NCI-H510A (cell line): ENCODE data around the gene SERPINB1.
"Not testable (repeated sequence)": the region's sequence is repeated elsewhere in the genome, so short reads cannot be mapped to it uniquely, and the experiment has no call there.

Experiments
- DNase-seq: peaks from one replicate; lab custom pipeline; 2025; lab: John Stamatoyannopoulos, UW

Gene SERPINB1

DNA sequence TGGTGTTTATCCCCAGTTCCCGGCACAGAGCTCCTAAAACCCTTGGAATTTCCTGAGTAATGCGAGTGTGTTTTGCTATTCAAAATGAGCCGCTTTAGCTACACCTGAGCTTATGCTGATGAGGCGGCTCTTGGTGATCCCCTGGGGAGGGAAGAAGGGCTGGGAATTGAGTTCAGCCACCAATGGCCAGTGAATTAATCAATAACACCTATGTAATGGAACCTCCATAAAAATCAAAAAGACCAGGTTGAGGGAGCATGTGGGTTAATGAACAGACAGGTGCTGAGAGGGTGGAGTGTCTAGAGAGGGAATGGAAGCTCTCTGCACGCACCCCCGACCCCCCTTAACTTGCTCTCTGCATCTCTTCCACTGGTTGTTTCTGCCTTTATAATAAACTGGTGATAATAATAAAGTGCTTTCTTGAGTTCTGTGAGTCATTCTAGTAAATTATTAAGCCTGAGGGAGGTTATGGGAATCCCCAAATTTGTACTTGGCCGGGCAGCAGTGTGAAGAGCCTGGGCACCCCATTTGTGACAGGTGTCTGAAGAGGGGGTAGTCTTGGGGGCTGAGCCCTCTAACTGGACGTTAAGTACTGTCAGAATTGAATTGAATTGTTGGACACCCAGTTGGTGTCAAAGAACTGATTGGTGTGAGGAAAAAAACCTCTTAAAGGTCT, 24.6 kb upstream of the SERPINB1 start:
- DNase-seq: no peak

DNA sequence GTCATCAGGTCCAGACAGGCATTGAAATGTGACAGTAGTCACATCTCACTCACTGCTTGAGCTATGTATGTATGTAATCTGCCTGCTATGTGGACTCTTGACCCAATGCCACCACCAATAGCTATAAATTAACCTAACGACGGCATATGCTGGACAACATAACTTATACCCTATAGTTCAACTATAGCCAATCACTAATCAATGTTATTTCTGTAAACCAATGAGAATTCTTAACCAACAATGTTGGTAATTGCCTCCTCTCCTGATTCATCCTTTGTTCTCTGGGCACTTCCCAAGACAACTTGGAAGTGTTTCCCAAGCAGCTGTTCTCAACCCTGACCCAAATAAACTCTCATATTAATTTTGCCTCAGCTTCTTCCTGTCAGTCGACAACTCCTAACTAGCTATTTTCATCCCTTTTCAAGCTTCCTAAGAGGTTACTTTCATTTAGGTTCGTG, 24.1 kb upstream of the SERPINB1 start:
- DNase-seq: no peak

DNA sequence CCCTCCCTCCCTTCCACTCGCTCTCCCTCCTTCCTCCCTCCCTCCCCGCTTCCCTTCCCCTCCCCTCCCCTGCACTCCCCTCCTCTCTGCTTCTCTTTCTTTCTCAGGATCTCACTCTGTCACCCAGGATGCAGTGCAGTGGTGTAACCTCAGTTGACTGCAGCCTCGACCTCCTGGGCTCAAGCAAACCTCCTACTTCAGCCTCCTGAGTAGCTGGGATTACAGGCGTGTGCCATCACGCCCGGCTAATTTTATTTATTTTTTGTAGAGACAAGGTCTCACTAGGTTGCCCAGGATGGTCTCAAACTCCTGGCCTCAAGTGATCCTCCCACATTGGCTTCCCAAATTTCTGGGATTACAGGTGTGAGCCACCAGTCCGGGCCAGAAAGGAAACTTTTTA, 23.6 kb upstream of the SERPINB1 start:
- no peak for DNase-seq

DNA sequence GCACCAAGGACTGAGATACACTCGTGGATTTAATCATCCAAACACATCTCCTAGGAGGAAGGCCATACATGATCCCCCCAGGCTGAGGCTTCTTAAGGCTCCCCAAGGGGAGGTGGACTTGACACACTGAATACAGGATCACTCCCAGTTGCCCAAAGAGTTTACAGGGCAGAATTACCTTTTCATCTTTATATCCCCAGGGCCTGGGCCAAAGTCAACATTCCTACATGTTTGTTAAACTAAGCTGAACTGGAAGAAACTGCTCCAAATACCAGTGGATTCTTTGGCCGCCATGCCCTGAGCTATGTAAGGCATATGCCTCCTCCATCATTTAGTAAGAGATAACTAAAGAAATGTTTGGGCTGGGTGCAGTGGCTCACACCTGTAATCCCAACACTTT, 22.2 kb upstream of the SERPINB1 start:
- no peak for DNase-seq

DNA sequence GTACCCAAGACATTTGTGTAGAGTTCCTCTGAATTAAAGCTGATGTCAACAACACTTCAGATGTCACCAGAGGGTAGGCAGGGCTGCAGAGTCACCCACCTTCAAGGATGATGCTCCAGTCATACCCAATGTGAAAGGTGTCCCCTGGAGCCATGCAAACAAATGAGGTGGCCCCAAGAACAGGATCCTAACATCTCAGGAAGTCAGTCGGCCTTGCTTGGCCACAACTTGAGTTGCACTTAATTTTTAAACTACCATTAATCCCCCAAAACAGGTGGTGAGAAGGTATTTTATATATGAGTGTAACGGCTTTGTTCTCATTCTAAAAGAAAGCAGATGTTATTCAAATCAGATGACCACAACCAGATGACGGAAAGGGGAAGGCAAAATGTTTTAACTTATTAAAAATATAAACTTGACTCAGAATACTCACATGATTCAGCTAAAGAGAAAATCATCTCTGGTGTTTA, 21.1 kb upstream of the SERPINB1 start:
- no peak for DNase-seq

DNA sequence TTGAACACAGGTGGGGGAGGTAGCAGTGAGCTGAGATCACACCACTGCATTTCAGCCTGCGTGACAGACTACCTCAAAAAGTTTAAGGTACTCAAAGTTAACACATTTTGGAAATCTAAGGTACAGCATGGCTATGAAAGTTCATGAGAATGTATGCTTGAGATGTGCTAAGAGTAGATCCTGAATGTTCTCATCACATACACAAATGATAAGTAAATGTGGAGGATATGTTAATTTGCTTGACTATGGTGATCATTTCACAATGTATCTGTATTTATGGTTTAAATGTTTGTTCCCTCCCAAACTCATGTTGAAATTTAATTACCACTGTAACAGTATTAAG, 20.1 kb upstream of the SERPINB1 start:
- no peak for DNase-seq

DNA sequence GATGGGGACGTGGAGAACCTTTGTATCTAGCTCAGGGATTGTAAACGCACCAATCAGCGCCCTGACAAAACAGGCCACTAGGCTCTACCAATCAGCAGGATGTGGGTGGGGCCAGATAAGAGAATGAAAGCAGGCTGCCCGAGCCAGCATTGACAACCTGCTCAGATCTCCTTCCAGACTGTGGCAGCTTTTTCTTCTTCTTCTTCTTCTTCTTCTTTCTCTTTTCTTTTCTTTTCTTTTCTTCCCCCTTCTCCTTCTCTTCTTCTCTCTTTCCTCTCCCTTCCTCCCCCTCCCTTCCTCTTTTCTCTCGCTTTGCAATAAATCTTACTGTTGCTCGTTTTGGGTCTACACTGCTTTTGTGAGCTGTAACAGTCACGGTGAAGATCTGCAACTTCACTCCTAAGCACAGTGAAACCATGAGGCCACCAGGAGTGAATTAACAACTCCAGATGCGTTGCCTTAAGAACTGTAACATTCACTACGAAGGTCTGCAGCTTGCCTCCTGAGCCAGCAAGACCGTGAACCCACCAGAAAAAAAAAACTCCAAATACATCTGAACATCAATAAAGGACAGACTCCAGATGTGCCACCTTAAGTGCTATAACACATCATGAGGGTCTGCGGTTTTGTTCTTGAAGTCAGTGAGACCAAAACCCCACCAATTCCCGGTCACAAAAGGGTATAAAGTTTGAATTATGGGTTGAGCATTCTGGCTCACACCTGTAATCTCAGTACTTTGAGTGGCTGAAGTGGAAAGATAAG, 19.6 kb upstream of the SERPINB1 start:
- no peak for DNase-seq

DNA sequence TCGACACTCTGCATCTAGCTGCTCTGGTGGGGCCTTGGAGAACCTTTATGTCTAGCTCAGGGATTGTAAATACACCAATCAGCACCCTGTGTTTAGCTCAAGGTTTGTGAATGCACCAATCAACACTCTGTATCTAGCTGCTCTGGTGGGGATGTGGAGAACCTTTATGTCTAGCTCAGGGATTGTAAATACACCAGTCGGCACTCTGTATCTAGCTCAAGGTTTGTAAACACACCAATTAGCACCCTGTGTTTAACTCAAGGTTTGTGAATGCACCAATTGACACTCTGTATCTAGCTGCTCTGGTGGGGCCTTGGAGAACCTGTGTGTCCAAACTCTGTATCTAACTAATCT, 19.0 kb upstream of the SERPINB1 start:
- not testable (repeated sequence) for DNase-seq

DNA sequence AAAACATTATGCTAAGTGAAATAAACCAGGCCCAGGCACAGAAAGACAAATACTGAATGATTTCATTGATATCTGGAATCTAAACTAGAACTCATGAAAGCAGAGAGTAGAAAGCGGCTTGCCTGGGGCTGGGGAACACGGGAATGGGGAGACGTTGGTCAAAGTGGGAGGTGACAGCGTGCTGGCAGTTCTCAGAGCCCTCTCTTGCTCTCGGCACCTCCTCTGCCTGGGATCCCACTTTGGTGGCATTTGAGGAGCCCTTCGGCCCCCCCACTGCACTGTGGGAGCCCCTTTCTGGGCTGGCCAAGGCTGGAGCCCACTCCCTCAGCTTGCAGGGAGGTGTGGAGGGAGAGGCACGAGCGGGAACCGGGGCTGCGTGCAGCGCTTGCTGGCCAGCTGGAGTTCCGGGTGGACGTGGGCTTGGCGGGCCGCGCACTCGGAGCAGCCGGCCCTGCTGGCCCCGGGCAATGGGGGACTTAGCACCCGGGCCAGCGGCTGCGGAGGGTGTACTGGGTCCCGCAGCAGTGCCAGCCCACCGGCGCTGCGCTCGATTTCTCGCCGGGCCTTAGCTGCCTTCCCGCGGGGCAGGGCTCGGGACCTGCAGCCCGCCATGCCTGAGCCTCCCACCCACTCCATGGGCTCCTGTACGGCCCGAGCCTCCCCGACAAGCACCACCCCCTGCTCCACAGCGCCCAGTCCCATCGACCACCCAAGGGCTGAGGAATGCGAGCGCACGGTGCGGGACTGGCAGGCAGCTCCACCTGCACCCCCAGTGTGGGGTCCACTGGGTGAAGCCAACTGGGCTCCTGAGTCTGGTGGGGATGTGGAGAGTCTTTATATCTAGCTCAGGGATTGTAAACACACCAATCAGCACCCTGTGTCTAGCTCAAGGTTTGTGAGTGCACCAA, 18.4 kb upstream of the SERPINB1 start:
- DNase-seq: not testable (repeated sequence)

DNA sequence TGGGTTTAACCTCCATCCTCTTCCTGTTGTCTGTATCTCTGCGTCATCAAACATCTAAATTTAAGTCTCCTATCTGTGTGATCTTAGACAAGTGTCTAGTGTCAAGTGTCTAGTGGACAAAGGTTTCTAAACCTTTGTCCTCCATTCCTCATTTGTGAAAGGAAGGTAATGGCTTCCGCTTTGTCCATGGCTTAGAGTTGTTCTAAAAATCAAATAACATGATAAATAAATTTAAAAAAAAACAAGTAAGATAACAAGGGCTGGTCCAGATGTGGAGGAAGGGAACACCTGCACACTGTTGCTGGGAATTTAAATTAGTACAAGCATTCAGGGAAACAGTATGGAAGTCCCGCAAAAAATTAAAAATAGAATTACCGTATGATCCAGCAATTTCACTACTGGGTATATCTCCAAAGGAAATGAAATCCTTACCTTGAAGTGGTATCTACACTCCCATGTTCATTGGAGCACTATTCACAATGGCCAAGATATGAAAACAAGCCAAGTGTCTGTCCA, 17.6 kb upstream of the SERPINB1 start:
- DNase-seq: no peak

DNA sequence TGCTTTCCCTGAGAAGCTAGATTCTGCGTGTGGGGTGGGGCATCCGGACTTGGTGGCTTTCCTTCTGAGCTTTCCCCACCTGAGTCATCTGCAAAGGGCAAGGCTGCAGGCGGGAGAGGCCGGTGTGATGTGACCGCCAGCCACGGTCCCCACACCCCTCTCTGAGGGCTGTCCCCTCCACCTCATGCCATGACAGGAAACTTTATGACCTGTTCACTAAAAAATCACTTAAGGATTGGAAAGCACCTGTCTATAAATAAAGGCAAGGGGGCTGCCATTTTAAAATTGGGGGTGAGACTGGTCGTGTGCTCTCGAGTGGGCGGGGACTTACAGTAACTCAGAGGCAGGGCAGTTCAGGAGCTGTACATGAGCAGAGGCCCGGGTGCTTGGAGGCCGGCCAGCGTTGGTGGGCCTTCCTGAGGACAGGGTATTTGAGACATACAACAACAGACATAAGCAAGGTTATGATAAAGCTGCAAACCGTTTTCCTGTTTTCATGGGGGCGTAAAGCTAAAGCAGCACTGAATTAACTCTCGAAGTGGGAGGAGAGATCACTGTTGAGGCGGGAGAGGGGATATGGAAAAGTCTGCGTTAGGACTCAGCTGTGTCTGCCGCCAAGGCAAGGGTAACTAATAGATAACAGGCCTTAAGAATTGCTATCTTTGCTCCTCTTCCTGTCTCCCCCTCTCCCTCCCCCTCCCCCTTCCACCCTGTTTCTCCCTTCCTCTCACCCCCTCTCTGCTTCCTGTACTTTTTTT, 16.1 kb upstream of the SERPINB1 start:
- DNase-seq: no peak

DNA sequence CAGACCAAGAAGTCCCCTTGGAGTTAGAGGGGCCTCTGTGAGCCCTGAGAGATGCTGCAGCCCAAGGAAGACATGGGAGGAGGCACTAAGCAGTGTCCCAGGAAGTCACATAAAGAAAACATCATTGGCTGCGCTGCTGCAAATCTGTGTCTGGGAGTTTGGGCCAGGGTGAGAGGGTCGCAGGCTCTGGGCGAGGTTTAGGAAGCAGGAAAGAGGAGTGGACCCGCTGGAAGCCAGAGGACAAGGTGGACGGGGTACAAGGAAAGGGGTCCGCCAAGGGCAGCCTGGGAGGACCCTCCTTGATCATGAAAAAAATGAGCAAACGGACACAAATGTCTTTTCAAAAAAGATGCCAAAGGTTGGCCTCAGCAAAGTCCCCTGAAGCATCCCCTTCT, 15.5 kb upstream of the SERPINB1 start:
- no peak for DNase-seq

DNA sequence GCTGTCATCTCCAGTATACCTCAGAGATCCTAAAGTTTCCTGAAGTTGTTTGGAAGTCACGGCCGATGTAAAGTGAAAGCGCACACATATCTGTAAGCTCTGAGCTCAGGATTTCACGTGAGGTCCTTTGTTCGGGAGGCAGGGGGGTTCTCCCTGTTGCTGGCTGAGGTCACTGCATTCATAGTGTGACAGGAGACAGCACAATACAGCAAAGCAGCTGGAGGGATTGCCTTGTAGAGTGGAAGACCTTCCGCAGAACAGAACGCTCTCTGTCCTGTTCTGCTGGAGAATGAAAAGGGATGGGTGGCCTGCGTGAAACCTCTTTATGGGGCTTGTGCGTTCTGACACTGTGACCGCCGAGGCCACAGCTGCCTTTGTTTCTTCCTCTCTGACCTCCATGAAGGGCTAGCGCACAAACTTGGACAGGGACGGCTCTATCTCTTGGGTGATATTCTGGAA, 13.4 kb upstream of the SERPINB1 start:
- DNase-seq: no peak

DNA sequence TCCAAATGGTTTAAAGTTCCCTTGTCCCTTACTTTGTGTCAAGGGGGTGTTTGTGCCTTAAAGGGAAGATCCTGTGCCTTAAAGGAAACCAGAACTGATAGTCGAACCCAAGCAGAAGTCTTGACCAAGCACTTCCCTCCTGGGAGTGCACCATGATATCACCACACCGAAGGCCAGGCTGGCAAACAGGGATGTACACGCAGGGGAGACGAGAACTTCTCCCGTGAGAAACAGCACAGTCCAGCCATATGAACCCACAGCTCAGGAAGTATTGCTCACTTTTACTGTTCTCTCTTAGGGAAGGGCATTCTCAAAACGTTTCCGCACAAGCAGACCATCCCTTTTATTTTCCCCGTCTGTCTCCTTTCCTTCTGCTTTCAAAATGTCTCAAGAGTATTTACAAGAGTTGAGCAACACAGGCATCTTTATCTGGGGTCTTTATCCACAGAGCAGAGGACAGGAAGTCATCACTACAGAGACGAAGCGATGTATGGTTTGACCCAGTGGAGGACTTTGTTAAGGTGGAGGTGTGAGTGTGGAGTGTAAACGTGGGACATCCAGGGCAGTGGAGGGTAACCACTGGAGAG, 12.8 kb upstream of the SERPINB1 start:
- no peak for DNase-seq

DNA sequence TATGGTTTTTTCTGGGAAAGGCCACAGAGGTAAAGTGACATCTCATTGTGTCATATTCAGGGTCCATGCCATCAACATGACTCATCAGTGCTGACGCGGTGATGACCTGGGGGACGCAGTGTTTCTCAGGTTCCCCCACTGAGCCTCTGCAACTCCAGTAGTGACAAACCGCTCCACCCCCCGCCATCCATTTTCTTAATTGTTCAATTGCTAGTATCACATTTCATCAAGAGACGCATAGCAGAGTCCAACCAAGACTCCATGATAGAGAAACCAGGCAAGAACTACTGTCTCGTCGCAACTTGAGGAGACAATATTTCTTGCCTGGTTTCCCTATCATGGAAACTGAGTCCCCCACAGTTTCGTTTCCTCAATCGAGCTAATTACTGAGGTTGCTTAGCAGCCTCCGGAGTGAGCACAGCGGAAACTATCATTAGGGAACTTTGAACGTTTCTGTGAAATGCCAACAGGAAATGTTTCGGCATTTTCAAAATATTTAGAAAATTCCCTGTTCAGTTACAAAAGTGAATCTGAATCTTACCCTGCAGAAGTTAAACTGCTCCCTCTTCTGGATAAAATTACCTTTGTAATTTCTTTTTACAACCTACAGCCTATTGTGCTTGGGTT, 12.2 kb upstream of the SERPINB1 start:
- DNase-seq: no peak

DNA sequence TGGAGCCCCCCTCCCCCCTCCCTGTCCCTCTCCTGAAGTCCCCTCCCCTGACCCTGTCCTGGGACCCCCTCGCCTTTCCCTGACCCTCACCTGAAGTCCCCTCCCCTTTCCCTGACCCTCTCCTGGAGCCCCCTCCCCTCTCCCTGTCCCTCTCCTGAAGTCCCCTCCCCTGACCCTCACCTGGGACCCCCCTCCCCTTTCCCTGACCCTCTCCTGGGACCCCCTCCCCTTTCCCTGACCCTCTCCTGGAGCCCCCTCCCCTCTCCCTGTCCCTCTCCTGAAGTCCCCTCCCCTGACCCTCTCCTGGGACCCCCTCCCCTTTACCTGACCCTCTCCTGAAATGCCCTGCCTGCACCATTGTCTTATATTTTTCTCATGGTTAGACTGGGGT, 11.7 kb upstream of the SERPINB1 start:
- not testable (repeated sequence) for DNase-seq

DNA sequence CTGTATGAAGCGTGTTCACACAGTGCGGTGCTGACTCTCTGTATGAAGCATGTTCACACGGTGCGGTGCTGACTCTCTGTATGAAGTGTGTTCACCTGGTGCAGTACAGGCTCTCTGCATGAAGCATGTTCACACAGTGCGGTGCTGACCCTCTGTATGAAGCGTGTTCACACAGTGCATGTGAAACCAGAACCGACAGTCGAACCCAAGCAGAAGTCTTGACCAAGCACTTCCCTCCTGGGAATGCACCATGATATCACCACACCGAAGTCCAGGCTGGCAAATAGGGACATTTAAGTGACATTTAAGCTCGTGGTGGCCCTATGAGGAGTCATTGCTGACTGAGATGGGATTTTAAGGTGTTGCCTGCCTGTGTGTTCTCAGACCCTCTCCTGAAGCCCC, 11.3 kb upstream of the SERPINB1 start:
- DNase-seq: no peak

DNA sequence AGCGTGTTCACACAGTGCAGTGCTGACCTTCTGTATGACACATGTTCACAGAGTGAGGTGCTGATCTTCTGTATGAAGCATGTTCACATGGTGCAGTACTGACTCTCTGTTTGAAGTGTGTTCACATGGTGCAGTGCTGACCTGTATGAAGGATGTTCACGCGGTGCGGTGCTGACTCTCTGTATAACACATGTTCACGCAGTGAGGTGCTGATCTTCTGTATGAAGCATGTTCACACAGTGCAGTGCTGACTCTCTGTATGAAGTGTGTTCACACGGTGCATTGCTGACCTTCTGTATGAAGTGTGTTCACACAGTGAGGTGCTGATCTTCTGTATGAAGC, 10.8 kb upstream of the SERPINB1 start:
- no peak for DNase-seq

DNA sequence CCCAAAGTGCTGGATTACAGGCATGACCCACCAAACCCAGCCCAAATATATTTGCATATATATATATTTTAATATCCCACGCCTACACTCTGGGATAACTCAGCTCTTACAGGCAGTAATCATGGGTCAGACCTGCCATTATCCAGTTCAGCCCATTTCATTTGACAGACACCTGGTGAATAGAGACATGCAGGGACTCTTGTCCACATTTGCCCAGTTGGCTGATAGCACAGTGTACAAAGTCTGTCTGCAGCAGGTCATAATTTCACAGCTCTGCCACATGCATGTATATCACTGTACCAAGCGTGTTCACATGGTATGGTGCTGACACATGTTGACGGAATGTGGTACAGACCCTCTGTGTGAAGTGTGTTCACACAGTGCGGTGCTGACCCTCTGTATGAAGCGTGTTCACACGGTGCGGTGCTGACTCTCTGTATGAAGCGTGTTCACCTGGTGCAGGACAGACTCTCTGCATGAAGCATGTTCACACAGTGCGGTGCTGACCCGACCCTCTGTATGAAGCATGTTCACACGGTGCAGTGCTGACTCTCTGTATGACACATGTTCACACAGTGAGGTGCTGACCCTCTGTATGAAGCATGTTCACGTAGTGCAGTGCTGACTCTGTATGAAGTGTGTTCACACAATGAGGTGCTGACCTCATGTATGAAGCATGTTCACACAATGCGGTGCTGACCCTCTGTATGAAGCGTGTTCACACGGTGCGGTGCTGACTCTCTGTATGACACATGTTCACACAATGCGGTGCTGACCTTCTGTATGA, 10.3 kb upstream of the SERPINB1 start:
- no peak for DNase-seq

DNA sequence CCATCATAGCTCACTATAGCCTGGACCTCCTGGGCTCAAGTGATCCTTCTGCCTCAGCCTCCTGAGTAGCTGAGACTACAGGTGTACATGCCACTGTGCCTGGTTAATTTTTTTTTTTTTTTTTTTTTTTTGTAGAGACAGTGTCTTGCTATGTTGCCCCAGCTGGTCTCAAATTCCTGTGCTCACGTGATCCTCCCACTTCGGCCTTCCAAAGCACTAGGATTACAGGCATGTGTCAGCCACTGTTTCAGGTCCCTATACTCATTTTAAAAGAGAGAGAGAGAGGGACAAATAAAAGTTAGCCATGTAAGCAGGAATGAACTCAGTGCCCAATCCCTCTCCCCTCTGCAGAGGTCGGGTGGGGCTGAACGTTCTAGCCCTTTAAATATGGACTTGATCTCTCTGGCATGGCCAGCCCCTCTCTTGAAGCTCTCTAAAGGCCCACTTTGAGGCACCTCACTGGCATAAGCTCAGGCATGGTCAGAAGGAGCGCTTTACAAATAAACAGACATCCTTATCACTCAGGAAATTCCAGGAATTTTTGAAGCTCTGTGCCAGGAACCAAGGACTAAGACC, 9.0 kb upstream of the SERPINB1 start:
- DNase-seq: no peak
